SIG-M5 (cell line): Measurements from ENCODE around the gene MSH4.
"Not testable (repeated sequence)": the region's sequence is repeated elsewhere in the genome, so short reads cannot be mapped to it uniquely, and the experiment has no call there.

ENCODE experiments used
- DNase-seq: peaks from one replicate; lab custom pipeline; 2025; lab: John Stamatoyannopoulos, UW

Gene MSH4

DNA sequence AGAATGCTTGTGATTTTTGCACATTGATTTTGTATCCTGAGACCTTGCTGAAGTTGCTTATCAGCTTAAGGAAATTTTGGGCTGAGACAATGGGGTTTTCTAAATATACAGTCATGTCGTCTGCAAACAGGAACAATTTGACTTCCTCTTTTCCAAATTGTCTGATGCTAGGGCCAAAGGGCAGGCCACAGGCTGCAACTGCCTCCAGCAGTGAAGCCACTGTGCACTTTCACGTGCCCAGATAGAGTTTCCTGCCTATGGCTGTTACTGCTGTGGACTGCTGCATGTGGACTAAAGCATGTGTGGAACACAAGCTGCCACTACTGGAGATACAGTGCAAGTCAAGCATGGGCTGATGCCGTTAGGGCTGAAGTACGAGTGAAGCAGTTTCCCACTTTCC is 146.4 kb downstream of the MSH4 start:
- DNase-seq: not testable (repeated sequence)

DNA sequence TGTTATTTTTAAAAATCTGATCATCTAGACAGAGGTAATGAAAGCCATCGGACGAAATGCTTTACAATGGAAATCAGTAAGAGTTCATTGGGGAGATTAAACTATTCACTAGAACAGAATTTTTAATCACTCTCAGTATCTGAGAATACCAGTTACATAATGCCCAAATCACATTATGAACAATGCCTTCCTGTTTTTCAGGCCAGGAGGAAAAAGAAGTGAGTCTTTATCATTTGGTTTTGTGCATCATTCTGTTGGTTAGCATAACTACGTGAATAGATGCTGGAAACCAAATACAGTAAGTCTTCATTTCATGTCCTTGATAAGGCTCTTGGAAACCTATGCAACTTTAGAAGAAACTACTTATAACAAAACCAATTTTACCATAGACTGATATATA is 153.5 kb downstream of the MSH4 start:
- no peak for DNase-seq

DNA sequence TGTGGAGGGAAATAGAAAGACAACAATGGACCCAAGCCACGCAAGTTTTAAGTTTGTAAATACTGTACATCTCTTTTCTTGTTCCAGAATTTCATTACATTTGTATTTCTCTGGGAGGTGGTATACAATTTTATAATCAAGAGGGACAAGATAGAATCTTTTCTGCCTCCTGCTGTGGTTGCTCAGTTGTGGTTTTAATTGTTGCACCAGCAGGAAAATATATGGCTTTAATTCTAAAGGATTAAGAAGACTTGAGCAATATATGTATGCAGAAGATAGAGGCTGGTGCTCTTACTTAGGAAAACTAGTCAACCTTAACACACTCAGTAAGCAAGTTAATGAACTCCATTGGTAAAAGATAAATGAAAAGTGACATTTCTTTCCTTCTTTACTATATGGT is 155.3 kb downstream of the MSH4 start:
- no peak for DNase-seq

DNA sequence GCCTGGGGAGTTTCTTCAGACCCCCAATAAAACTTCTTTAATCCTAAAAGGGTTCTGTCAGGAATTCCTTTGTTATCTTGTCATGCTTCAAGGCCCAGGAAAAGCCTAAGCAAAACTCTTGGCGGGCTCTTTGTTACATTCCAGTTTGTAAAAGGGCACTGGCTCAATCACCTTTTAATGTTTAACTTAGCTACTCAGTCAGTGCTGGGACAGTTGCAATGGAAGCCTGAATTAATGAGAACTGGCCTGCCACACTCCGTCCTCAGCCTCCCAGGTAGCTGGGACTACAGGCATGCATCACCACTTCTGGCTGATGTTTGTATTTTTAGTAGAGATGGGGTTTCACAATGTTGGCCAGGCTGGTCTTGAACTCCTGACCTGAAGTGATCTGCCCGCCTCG is 156.8 kb downstream of the MSH4 start:
- DNase-seq: no peak

DNA sequence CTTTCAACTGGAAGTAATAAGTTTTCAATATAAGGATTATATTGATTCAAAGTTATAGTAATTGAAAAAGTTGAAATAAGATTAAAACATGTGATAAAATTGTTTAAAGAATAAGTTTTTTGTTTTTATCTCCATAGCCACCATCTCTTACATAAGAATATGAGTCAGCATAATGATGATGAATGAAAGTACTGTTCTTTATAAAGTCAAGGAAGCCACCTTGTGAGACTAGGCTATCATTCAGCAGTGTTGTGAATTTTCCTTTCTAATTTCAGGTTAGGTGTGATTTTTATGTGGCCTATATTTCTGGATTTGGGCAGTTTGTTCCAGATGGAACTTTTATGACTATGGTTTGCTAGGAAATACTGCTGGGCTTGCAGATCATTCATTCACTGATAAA is 157.9 kb downstream of the MSH4 start:
- no peak for DNase-seq
